Left ventricle myocardium inferior (tissue), 1 donor: Measurements from ENCODE around the gene SHISAL2A. TPM values are rescaled to one million over a fixed set of nuclear protein-coding genes. Genes with fewer than 3 reads are reported as not detected.
A peak's percentile ranks its signal among the peaks of the same experiment; 100 is the strongest.

Experiments used
- DNase-seq: peaks from one replicate; pipeline ENCODE4 v3.0.0-alpha.2; 2020
- H3K27ac ChIP-seq: fragments of 200-600 bp; replicated peaks from 2 replicates; pipeline ENCODE4 v1.8.0; 2021
- H3K27me3 ChIP-seq: fragments of 200-600 bp; 2 replicates; pipeline ENCODE4 v1.8.0; 2021; ENCODE audit warnings: low read depth
- H3K36me3 ChIP-seq: fragments of 200-600 bp; 2 replicates; pipeline ENCODE4 v1.8.0; 2021
- H3K4me1 ChIP-seq: fragments of 200-600 bp; 2 replicates; pipeline ENCODE4 v1.8.0; 2021
- H3K4me3 ChIP-seq: fragments of 200-600 bp; 2 replicates; pipeline ENCODE4 v1.8.0; 2021; ENCODE audit warnings: mild to moderate bottlenecking, moderate library complexity
- H3K9me3 ChIP-seq: fragments of 200-600 bp; replicated peaks from 2 replicates; pipeline ENCODE4 v1.8.0; 2021
- CTCF ChIP-seq: fragments of 200-600 bp; IDR thresholded peaks from 2 replicates; pipeline ENCODE4 v1.8.0; 2021; ENCODE audit warnings: antibody characterized with exemption, mild to moderate bottlenecking, borderline replicate concordance
- intact Hi-C: fragments of 100-400 bp; cut with micrococcal nuclease; formaldehyde crosslinking; loops from one replicate; pipeline ENCODE4 v1.11.0; 2022
- long read RNA-seq: library from polyadenylated mRNA; unstranded; transcript quantifications from one replicate; pipeline ENCODE4 v2.0.0, GENCODE V29; 2021
- total RNA-seq: library from RNA; stranded (reverse); fragmentation: NEBNext Ultra II Directional; extraction: Animal tissue kit (Norgen Biotek cat#: 25700); gene quantifications from one replicate; pipeline ENCODE4 v1.2.1, GENCODE V29; 2021
- donor health status: DM: no; HTN: yes; CAD: no; lungs with severe emphysema.

Gene SHISAL2A
- total RNA-seq: not detected
- long read RNA-seq: 0 reads

- peak; percentile 31 for DNase-seq
- intact Hi-C loops: no loop called here
- no peak within 1 kb of the TSS for H3K27ac ChIP-seq
- peak within 1 kb of the TSS; percentile 62 for H3K4me3 ChIP-seq
- H3K36me3 ChIP-seq: no peaks in the 10 kb centered on the region
- H3K4me1 ChIP-seq: peaks cover 35% of the 10 kb centered on the region
- H3K9me3 ChIP-seq: no peaks in the 10 kb centered on the region
- H3K27me3 ChIP-seq: peaks cover 42% of the 10 kb centered on the region
- no peak for TF ChIP-seq CTCF
Observed at GRCh38 chr1:52632732-52633290, at the start of gene SHISAL2A. SHISAL2A (plus strand) TSS chr1:52633168; CDS start chr1:52633494, 326 bp downstream.

DNA sequence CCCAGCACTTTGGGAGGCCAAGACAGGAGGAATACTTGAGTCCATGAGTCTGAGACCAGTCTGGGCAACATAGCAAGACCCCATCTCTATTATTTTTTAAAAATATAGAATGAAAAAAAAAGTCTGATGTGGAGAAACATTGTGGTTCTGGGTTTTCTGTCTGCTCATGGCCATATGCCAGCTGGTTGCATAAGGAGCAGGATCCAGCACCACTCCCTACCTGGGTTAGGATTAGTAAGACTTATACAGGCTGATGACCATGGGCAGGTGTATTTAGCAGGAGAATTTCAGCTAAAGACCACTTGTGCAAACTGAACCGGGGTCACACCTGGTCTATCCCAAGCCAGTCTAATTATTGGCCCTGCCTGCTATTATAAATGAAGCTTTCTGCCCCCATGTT is 47.5 kb upstream of the SHISAL2A start:
- Histone ChIP-seq H3K9me3 (no peaks in the 10 kb centered on the region), H3K27me3 (no peaks in the 10 kb centered on the region), H3K4me1 (no peaks in the 10 kb centered on the region), H3K4me3 (no peak overlapping the region), H3K27ac (no peak overlapping the region), H3K36me3 (no peaks in the 10 kb centered on the region)
- intact Hi-C loops: no loop called here
- no peak for TF ChIP-seq CTCF
- DNase-seq: no peak

- Histone ChIP-seq H3K4me3 (no peak overlapping the region), H3K4me1 (peaks cover 7% of the 10 kb centered on the region), H3K27me3 (no peaks in the 10 kb centered on the region), H3K9me3 (no peaks in the 10 kb centered on the region), H3K27ac (no peak overlapping the region), H3K36me3 (no peaks in the 10 kb centered on the region)
- intact Hi-C loops: no loop called here
- no peak for DNase-seq
- no peak for TF ChIP-seq CTCF
Observed at GRCh38 chr1:52588027-52588426, 44.9 kb upstream of the SHISAL2A start.

- no peak for TF ChIP-seq CTCF
- intact Hi-C loops: no loop called here
- no peaks in the 10 kb centered on the region for H3K27me3 ChIP-seq
Observed at GRCh38 chr1:52588535-52588934, 44.4 kb upstream of the SHISAL2A start.

DNA sequence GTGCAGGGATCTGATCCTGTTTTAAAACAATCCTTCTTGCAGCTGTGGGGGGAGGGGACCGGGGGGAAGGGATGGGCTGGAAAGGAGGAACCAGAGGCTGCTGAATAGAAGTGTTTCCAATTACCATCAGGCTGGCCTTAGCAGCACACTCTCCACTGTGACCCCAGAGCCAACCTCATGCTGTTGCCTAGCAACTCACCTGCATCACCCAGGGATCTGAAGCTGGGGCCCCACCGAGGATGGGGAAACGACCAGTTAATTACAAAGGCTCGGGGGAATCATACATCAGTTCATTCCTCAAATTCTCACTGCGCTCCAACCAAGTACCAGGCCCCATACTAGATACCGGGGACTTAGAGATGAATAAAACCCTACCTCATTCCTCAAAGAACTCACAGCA is 42.7 kb upstream of the SHISAL2A start:
- intact Hi-C loops: no loop called here
- no peak for TF ChIP-seq CTCF

More at GRCh38 chr1:52588535-52588934, 44.4 kb upstream of the SHISAL2A start:
- no peak overlapping the region for H3K4me3 ChIP-seq
- H3K36me3 ChIP-seq: no peaks in the 10 kb centered on the region
- no peaks in the 10 kb centered on the region for H3K9me3 ChIP-seq
- H3K4me1 ChIP-seq: peaks cover 9% of the 10 kb centered on the region
- H3K27ac ChIP-seq: no peak overlapping the region
- DNase-seq: no peak

More for the DNA sequence above, 42.7 kb upstream of the SHISAL2A start:
- no peak overlapping the region for H3K4me3 ChIP-seq
- no peaks in the 10 kb centered on the region for H3K9me3 ChIP-seq
- no peaks in the 10 kb centered on the region for H3K36me3 ChIP-seq
- no peak overlapping the region for H3K27ac ChIP-seq
- no peak for DNase-seq
- H3K27me3 ChIP-seq: no peaks in the 10 kb centered on the region
- peaks cover 9% of the 10 kb centered on the region for H3K4me1 ChIP-seq
